H1 (cell line): ENCODE measurements around the gene MAPKAP1. TPM values are rescaled to one million over a fixed set of nuclear protein-coding genes. Genes with fewer than 3 reads are reported as not detected.

ENCODE experiments used
- CTCF ChIA-PET: fragments of 300-600 bp; sonication (Branson Sonifier 250); formaldehyde crosslinking; loops from one replicate; lab custom pipeline; 2021; ENCODE audit not compliant: partially characterized antibody; lab: Charles Lee
- POLR2A ChIA-PET: fragments of 300-600 bp; sonication (Branson Sonifier 250); formaldehyde crosslinking; loops from one replicate; lab custom pipeline; 2021; ENCODE audit warnings: inconsistent platforms; ENCODE audit not compliant: partially characterized antibody; lab: Charles Lee
- DNase-seq, 2 experiments: peaks; one replicate each; pipeline versions ENCODE4 v3.0.0 to v3.0.0-alpha.2; 2010 to 2022; ENCODE audit warnings: low spot score in 2 of 2, low read depth in 1 of 2, mixed read lengths in 1 of 2
- FAIRE-seq: peaks from 2 replicates; lab custom pipeline; 2011; peaks lifted over from hg19 to GRCh38; lab: Jason Lieb, UNC
- H2AFZ ChIP-seq: 2 replicates; pipeline ENCODE4 v1.8.1; 2012; ENCODE audit warnings: low read length, inconsistent platforms
- H2AK5ac ChIP-seq: 2 replicates; pipeline ENCODE4 v1.6.1; 2013; ENCODE audit warnings: low read depth, low read length
- H2BK120ac ChIP-seq: replicated peaks from 2 replicates; pipeline ENCODE3; 2013; ENCODE audit warnings: low read depth, low read length, inconsistent platforms
- H2BK12ac ChIP-seq: 2 replicates; pipeline ENCODE4 v1.6.1; 2013; ENCODE audit warnings: low read depth, low read length
- H2BK15ac ChIP-seq: 2 replicates; pipeline ENCODE4 v1.6.1; 2013; ENCODE audit warnings: low read length
- H2BK20ac ChIP-seq: 2 replicates; pipeline ENCODE4 v1.6.1; 2013; ENCODE audit warnings: low read length
- H2BK5ac ChIP-seq: 2 replicates; pipeline ENCODE4 v1.6.1; 2013; ENCODE audit warnings: low read depth, low read length
- H3K14ac ChIP-seq: 2 replicates; pipeline ENCODE4 v1.6.1; 2013; ENCODE audit warnings: inconsistent platforms; ENCODE audit not compliant: insufficient read length
- H3K18ac ChIP-seq: 2 replicates; pipeline ENCODE4 v1.6.1; 2013; ENCODE audit warnings: low read length; ENCODE audit errors: extremely low read depth
- H3K23ac ChIP-seq: 2 replicates; pipeline ENCODE4 v1.6.1; 2013; ENCODE audit warnings: inconsistent platforms; ENCODE audit not compliant: insufficient read length
- H3K23me2 ChIP-seq: 2 replicates; pipeline ENCODE4 v1.6.1; 2013; ENCODE audit warnings: low read depth, low read length
- H3K27ac ChIP-seq: 2 replicates; pipeline ENCODE4 v1.6.1; 2011; ENCODE audit warnings: low read depth, low read length, inconsistent platforms
- H3K27me3 ChIP-seq, 4 experiments: replicated peaks in 1 of 4; 1 replicate in 1 of 4; 2 replicates in 3 of 4; pipeline versions ENCODE4 v1.6.1 to v1.8.1; 2011 to 2013; ENCODE audit warnings: low read length in 3 of 4, mild to moderate bottlenecking in 3 of 4, inconsistent platforms in 2 of 4, mixed read lengths in 2 of 4, moderate library complexity in 1 of 4; ENCODE audit not compliant: control insufficient read depth in 3 of 4, insufficient read depth in 3 of 4; ENCODE audit errors: extremely low read depth in 1 of 4
- H3K36me3 ChIP-seq, 4 experiments: 2 replicates each; pipeline versions ENCODE4 v1.6.1 to v1.8.1; 2011 to 2013; ENCODE audit warnings: mild to moderate bottlenecking in 4 of 4, low read length in 3 of 4, moderate library complexity in 2 of 4, control low read depth in 1 of 4, inconsistent platforms in 1 of 4; ENCODE audit not compliant: insufficient read depth in 4 of 4, control insufficient read depth in 2 of 4
- H3K4ac ChIP-seq: replicated peaks from 2 replicates; pipeline ENCODE3; 2013; ENCODE audit warnings: low read length, low read depth, mixed read lengths, inconsistent platforms; ENCODE audit not compliant: insufficient read length
- H3K4me1 ChIP-seq, 4 experiments: replicated peaks in 1 of 4; 1 replicate in 1 of 4; 2 replicates in 3 of 4; pipeline versions ENCODE4 v1.6.1 to v1.8.1; 2011 to 2013; ENCODE audit warnings: low read length in 3 of 4, inconsistent platforms in 2 of 4, mixed read lengths in 1 of 4; ENCODE audit not compliant: insufficient read depth in 4 of 4, control insufficient read depth in 3 of 4
- H3K4me2 ChIP-seq, 2 experiments: 2 replicates each; pipeline versions ENCODE4 v1.6.1 to v1.8.1; 2011 to 2013; ENCODE audit warnings: low read depth in 2 of 2, low read length in 2 of 2, control low read depth in 1 of 2, inconsistent platforms in 1 of 2, mild to moderate bottlenecking in 1 of 2; ENCODE audit not compliant: insufficient read depth in 1 of 2
- H3K4me3 ChIP-seq, 4 experiments: fragments of 200-600, 300-600 bp in 1 of 4; sonication (generic), shearing (Covaris generic), sonication (Bioruptor Twin) in 1 of 4; 2 replicates each; pipeline versions ENCODE4 v1.5.1 to v1.8.1; 2011 to 2016; ENCODE audit warnings: low read length in 4 of 4, low read depth in 3 of 4, control low read depth in 2 of 4, inconsistent platforms in 2 of 4, mild to moderate bottlenecking in 2 of 4, mixed read lengths in 1 of 4, moderate library complexity in 1 of 4; ENCODE audit not compliant: insufficient read depth in 2 of 4; ENCODE audit errors: extremely low read depth in 1 of 4
- H3K56ac ChIP-seq: replicated peaks from 2 replicates; pipeline ENCODE3; 2013; ENCODE audit warnings: low read depth, mild to moderate bottlenecking, mixed read lengths, low read length, inconsistent platforms; ENCODE audit not compliant: insufficient read length
- H3K79me1 ChIP-seq: 2 replicates; pipeline ENCODE4 v1.6.1; 2013; ENCODE audit warnings: low read depth, low read length, control low read depth
- H3K79me2 ChIP-seq, 2 experiments: 2 replicates each; pipeline versions ENCODE4 v1.6.1 to v1.8.1; 2012 to 2013; ENCODE audit warnings: low read length in 2 of 2, mild to moderate bottlenecking in 2 of 2, inconsistent platforms in 1 of 2; ENCODE audit not compliant: insufficient read depth in 2 of 2, control insufficient read depth in 1 of 2
- H3K9ac ChIP-seq, 4 experiments: replicated peaks in 1 of 4; 1 replicate in 1 of 4; 2 replicates in 3 of 4; pipeline versions ENCODE4 v1.6.1 to v1.8.1; 2011 to 2013; ENCODE audit warnings: low read depth in 3 of 4, low read length in 3 of 4, control low read depth in 2 of 4, mild to moderate bottlenecking in 2 of 4, moderate library complexity in 2 of 4, inconsistent platforms in 1 of 4; ENCODE audit errors: extremely low read depth in 1 of 4
- H3K9me3 ChIP-seq, 2 experiments: 2 replicates each; pipeline versions ENCODE4 v1.6.1 to v1.8.1; 2012 to 2013; ENCODE audit warnings: mild to moderate bottlenecking in 2 of 2, moderate library complexity in 2 of 2, control low read depth in 1 of 2, inconsistent platforms in 1 of 2, low read depth in 1 of 2, low read length in 1 of 2, mixed read lengths in 1 of 2; ENCODE audit not compliant: insufficient read depth in 2 of 2
- H4K20me1 ChIP-seq, 2 experiments: replicated peaks in 1 of 2; 2 replicates each; pipeline versions ENCODE3 to v1.8.1; 2011 to 2013; ENCODE audit warnings: inconsistent platforms in 2 of 2, low read length in 2 of 2, mild to moderate bottlenecking in 1 of 2; ENCODE audit not compliant: insufficient read depth in 2 of 2, control insufficient read depth in 1 of 2
- H4K5ac ChIP-seq: 2 replicates; pipeline ENCODE4 v1.6.1; 2013; ENCODE audit warnings: low read length, low read depth, mixed read lengths, inconsistent platforms; ENCODE audit not compliant: insufficient read length
- H4K8ac ChIP-seq: 2 replicates; pipeline ENCODE4 v1.8.0; 2013; ENCODE audit warnings: mild to moderate bottlenecking, moderate library complexity, low read length, inconsistent platforms; ENCODE audit not compliant: insufficient read depth; ENCODE audit errors: extremely low read depth
- H4K91ac ChIP-seq: replicated peaks from 2 replicates; pipeline ENCODE3; 2013; ENCODE audit warnings: low read length, mixed read lengths, inconsistent platforms; ENCODE audit not compliant: insufficient read length
- NRF1 ChIP-seq: IDR thresholded peaks from 2 replicates; pipeline ENCODE4 v1.6.1; 2011; ENCODE audit warnings: mild to moderate bottlenecking, low read depth, low read length, improper control_type of control experiment
- WGBS, 2 experiments: shearing (Covaris generic) in 1 of 2; methylation state at CpG; one replicate each; pipeline versions ENCODE4 v1.1.6 to v1.1.7; 2013 to 2015; ENCODE audit warnings: low lambda C conversion rate in 2 of 2, mixed read lengths in 2 of 2, inconsistent platforms in 1 of 2, low coverage in 1 of 2, missing lambda C conversion rate in 1 of 2; ENCODE audit not compliant: insufficient replicate concordance in 2 of 2, insufficient coverage in 1 of 2, insufficient read length in 1 of 2; ENCODE audit errors: extremely low coverage in 1 of 2, missing lambda C conversion rate in 1 of 2; 5-methylcytosine and 5-hydroxymethylcytosine counted together
- polyA plus RNA-seq, 7 experiments: library from polyadenylated mRNA; depleted of rRNA in 3 of 7; stranded (reverse) in 5 of 7; unstranded in 2 of 7; fragments of >200 nt in 5 of 7; fragments of 200-250 nt in 2 of 7; gene quantifications; 1 replicate in 5 of 7; 2 replicates in 1 of 7; 4 replicates in 1 of 7; pipeline versions ENCODE4 v1.2.1 to v1.2.3, GENCODE V29; 2011 to 2013; ENCODE audit warnings: missing spikeins in 2 of 7, mixed read lengths in 2 of 7
- total RNA-seq: library from RNA; stranded (reverse); fragmentation: NEBNext Ultra II Directional; extraction: Animal tissue kit (Norgen Biotek cat#: 25700); gene quantifications from 2 replicates; pipeline ENCODE4 v1.2.1, GENCODE V29; 2021

Gene MAPKAP1
- total and polyA plus RNA-seq, 2 of the 8 experiments (the other 6 are each of a cell fraction or from before 2014, with no cell fraction given): 79.2 to 140 TPM

DNA sequence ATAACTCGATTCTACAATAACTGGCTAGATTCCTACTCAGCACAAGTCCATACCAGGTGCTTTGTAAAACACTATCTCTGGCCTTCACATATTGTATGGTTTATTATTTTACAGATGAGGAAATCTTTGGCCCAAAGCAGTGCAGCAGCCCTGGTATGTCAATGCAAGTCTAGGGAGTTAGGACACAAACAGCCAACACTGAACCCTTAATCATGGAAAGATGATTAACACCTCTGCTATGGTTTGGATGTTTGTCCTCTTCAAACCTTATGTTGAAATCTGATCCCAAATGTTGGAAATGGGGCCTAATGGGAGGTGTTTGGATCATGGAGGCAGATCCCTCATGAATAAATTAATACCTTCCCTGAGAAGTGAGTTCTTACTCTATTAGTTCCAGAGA lies 76.6 kb downstream of the MAPKAP1 start:
- Histone ChIP-seq H4K8ac (no peak overlapping the region), H2AK5ac (no peak overlapping the region), H3K4me3 (no peak overlapping the region), H3K9ac (no peak overlapping the region), H3K23ac (no peak overlapping the region), H3K18ac (no peak overlapping the region), H2AFZ (no peak overlapping the region), H3K79me1 (peaks cover 4% of the 10 kb centered on the region; the same call in 1 of the 2 replicates), H2BK15ac (no peak overlapping the region), H3K23me2 (no peaks in the 10 kb centered on the region), H4K91ac (no peak overlapping the region), H2BK120ac (no peak overlapping the region), H3K36me3 (no peaks in the 10 kb centered on the region), H2BK5ac (no peak overlapping the region), H2BK12ac (no peak overlapping the region), H3K14ac (no peak overlapping the region), H3K27me3 (no peaks in the 10 kb centered on the region), H3K4me2 (no peak overlapping the region), H3K9me3 (no peaks in the 10 kb centered on the region), H3K4ac (no peak overlapping the region), H3K4me1 (peaks cover 3 to 22% (median 9%) of the 10 kb centered on the region in 4 experiments; a peak in 4 of 7 replicates), H3K27ac (no peak overlapping the region), H2BK20ac (no peak overlapping the region), H4K20me1 (peaks cover 0 to 2% of the 10 kb centered on the region in 2 experiments), H3K56ac (no peak overlapping the region), H4K5ac (no peak overlapping the region), H3K79me2 (peaks cover 0 to 70% of the 10 kb centered on the region in 2 experiments; a peak in 3 of 4 replicates)
- 94% methylated on average over 1 of the region's 1 CpG; no CpG with 5 or more reads in 1 of the 2 experiments for WGBS, 2 experiments
- CTCF ChIA-PET: interaction anchor here (0.7 to 1.5 kb wide), 14 partner anchors 21 to 223 kb away, joined by 3 to 6 read pairs (median 3); no protein-coding TSS in a partner anchor
- no peak for TF ChIP-seq NRF1
- POLR2A ChIA-PET: no interaction called here
- DNase-seq (no peak), FAIRE-seq (no peak)
